ENCODE measurements around the gene CAPN8. TPM values are rescaled to one million over a fixed set of nuclear protein-coding genes. Genes with fewer than 3 reads are reported as not detected.

The CAPN8 gene
- total RNA-seq, 2 donors from 2014 or later = not detected

DNA sequence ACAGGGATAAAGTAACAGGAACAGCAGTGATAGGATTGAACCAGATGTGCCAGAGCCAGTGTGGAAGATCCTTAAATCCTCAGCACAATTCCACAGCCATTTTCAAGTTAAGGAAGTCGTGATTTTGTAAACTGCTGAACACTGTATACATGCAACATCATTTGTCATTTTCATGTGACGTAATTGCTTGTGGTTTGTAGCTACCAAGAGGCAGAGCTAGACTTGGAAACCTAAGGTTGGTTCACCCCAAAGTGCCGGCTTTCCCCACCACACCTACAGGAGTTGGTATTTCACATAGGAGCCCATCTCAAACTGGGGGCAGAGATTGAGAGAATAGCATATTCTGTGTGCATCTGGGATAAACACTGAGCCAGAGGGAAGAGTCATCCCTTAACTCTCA, 113.9 kb downstream of the CAPN8 start:
- Mint-ChIP-seq H3K9me3 (peaks cover 9% of the 10 kb centered on the region), H3K4me3 (no peak overlapping the region)

GRCh38 chr1:223549740-223550139, 115.8 kb downstream of the CAPN8 start:
- H3K4me3 Mint-ChIP-seq = no peak overlapping the region
- no peak overlapping the region for H3K27ac Mint-ChIP-seq
- ATAC-seq (replicated peaks) = no peak
- no peaks in the 10 kb centered on the region for H3K36me3 Mint-ChIP-seq (ENCODE audit: low read depth)
- peaks cover 4% of the 10 kb centered on the region for H3K4me1 Mint-ChIP-seq
- peaks cover 3% of the 10 kb centered on the region for H3K27me3 Mint-ChIP-seq
- peaks cover 9% of the 10 kb centered on the region for H3K9me3 Mint-ChIP-seq

More for the DNA sequence above, 113.9 kb downstream of the CAPN8 start:
- H3K4me1 Mint-ChIP-seq = peaks cover 4% of the 10 kb centered on the region
- no peak overlapping the region for H3K27ac Mint-ChIP-seq
- H3K36me3 Mint-ChIP-seq (ENCODE audit: low read depth) = no peaks in the 10 kb centered on the region
- no peak for ATAC-seq (replicated peaks)
- H3K27me3 Mint-ChIP-seq = peaks cover 3% of the 10 kb centered on the region

- Mint-ChIP-seq H3K9me3 (peaks cover 9% of the 10 kb centered on the region), H3K4me1 (peaks cover 4% of the 10 kb centered on the region), H3K27me3 (peaks cover 3% of the 10 kb centered on the region), H3K36me3 (ENCODE audit: low read depth) (no peaks in the 10 kb centered on the region), H3K4me3 (no peak overlapping the region), H3K27ac (no peak overlapping the region)
- no peak for ATAC-seq (replicated peaks)
Measured at GRCh38 chr1:223547316-223548114, 118.0 kb downstream of the CAPN8 start.

- Mint-ChIP-seq H3K27me3 (peaks cover 3% of the 10 kb centered on the region), H3K4me3 (no peak overlapping the region)
Measured at GRCh38 chr1:223545343-223545742, 120.2 kb downstream of the CAPN8 start.

DNA sequence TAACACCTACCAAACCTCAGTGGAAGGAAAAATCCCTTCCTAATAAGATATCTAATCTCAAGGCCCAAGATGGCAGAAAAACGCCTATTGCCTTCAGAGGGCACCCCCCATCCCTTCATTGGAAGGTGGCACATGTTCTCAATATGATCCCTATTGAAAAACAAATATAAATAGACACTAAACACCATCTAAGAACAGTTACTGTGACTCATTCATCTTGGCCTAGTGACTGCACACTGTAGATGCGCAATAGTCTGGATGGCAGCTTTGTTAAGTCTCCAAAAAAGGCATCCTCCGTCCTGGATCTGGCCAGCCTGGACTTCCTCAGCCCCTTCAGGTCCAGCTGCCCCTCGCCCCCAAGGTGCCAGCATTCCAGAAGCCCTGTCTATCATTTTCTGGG, 121.9 kb downstream of the CAPN8 start:
- ATAC-seq (replicated peaks) = no peak
- Mint-ChIP-seq H3K4me3 (no peak overlapping the region), H3K36me3 (ENCODE audit: low read depth) (no peaks in the 10 kb centered on the region), H3K27me3 (peaks cover 4% of the 10 kb centered on the region), H3K9me3 (peaks cover 7% of the 10 kb centered on the region), H3K4me1 (no peaks in the 10 kb centered on the region), H3K27ac (no peak overlapping the region)

More at GRCh38 chr1:223545343-223545742, 120.2 kb downstream of the CAPN8 start:
- Mint-ChIP-seq H3K9me3 (peaks cover 9% of the 10 kb centered on the region), H3K4me1 (no peaks in the 10 kb centered on the region), H3K36me3 (ENCODE audit: low read depth) (no peaks in the 10 kb centered on the region), H3K27ac (no peak overlapping the region)
- ATAC-seq (replicated peaks) = no peak

DNA sequence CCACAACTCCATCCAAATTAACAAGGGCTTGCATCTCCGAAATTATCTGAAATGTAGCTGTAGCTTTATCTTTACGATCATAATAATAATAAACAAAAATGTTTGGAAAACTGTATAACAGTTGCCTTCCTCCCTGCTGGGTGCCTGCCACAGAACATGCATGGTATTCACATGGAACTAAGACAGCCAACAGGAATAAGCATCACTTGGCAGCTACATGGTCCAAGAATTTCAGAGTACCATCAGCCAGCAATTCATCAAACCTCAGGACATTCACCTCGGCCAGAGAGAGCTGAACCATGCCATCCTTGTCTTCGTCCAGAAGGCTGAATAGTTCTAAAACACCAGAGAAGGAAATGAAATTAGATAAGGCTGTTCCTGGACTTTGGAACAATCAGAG, 122.7 kb downstream of the CAPN8 start:
- Mint-ChIP-seq H3K9me3 (no peaks in the 10 kb centered on the region), H3K4me1 (no peaks in the 10 kb centered on the region), H3K27ac (no peak overlapping the region), H3K4me3 (no peak overlapping the region), H3K36me3 (ENCODE audit: low read depth) (no peaks in the 10 kb centered on the region), H3K27me3 (peaks cover 3% of the 10 kb centered on the region)
- no peak for ATAC-seq (replicated peaks)

DNA sequence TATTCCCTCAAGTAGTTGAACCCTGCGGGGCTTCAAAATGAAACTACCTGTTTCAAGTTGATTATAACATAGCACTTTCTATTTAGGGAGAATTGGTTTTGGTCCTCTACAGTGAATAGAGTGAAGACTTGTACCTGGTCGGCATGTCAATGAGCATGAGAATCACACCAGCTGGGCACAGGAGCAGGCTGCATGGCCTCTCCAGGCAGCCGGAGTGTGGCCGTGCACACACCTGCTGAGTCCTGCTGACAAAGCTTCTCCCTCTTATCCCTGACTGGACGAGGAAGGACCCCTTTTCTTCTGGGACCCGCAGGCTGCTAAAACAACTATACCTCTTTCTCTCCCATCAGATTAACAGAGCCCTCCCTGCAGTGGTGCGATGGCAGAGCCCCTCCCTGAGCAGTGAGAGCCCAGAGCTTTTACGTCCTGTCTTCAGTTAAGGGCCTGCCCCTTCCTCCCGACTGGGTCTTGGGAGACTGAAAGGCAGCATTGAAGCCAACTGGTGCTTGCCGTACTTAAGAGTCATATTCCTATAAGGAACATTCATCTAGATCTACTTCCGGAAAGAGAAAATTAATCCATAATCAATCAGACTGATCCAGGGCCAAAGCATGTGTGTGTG, 124.9 kb downstream of the CAPN8 start:
- Mint-ChIP-seq H3K36me3 (ENCODE audit: low read depth) (no peaks in the 10 kb centered on the region), H3K27me3 (peaks cover 6% of the 10 kb centered on the region), H3K9me3 (no peaks in the 10 kb centered on the region), H3K4me3 (no peak overlapping the region), H3K4me1 (no peaks in the 10 kb centered on the region), H3K27ac (no peak overlapping the region)
- no peak for ATAC-seq (replicated peaks)

- Mint-ChIP-seq H3K9me3 (no peaks in the 10 kb centered on the region), H3K36me3 (ENCODE audit: low read depth) (no peaks in the 10 kb centered on the region), H3K27ac (no peak overlapping the region), H3K4me3 (no peak overlapping the region), H3K4me1 (no peaks in the 10 kb centered on the region), H3K27me3 (peaks cover 6% of the 10 kb centered on the region)
- no peak for ATAC-seq (replicated peaks)
Measured at GRCh38 chr1:223539750-223540149, 125.8 kb downstream of the CAPN8 start.

- no peaks in the 10 kb centered on the region for H3K9me3 Mint-ChIP-seq
- no peaks in the 10 kb centered on the region for H3K36me3 Mint-ChIP-seq (ENCODE audit: low read depth)
- no peaks in the 10 kb centered on the region for H3K4me1 Mint-ChIP-seq
- ATAC-seq (replicated peaks) = no peak
- no peak overlapping the region for H3K4me3 Mint-ChIP-seq
- peaks cover 6% of the 10 kb centered on the region for H3K27me3 Mint-ChIP-seq
- no peak overlapping the region for H3K27ac Mint-ChIP-seq
Measured at GRCh38 chr1:223538981-223539380, 126.5 kb downstream of the CAPN8 start.

GRCh38 chr1:223535319-223535718, 130.2 kb downstream of the CAPN8 start:
- Mint-ChIP-seq H3K27ac (no peak overlapping the region), H3K27me3 (peaks cover 6% of the 10 kb centered on the region), H3K36me3 (ENCODE audit: low read depth) (no peaks in the 10 kb centered on the region), H3K4me1 (peaks cover 6% of the 10 kb centered on the region), H3K4me3 (no peak overlapping the region), H3K9me3 (no peaks in the 10 kb centered on the region)
- ATAC-seq (replicated peaks) = no peak

- H3K4me3 Mint-ChIP-seq = no peak overlapping the region
- H3K36me3 Mint-ChIP-seq (ENCODE audit: low read depth) = no peaks in the 10 kb centered on the region
- H3K27me3 Mint-ChIP-seq = peaks cover 6% of the 10 kb centered on the region
- no peaks in the 10 kb centered on the region for H3K9me3 Mint-ChIP-seq
- H3K4me1 Mint-ChIP-seq = peaks cover 6% of the 10 kb centered on the region
- no peak overlapping the region for H3K27ac Mint-ChIP-seq
- ATAC-seq (replicated peaks) = no peak
Measured at GRCh38 chr1:223534677-223535076, 130.8 kb downstream of the CAPN8 start.

DNA sequence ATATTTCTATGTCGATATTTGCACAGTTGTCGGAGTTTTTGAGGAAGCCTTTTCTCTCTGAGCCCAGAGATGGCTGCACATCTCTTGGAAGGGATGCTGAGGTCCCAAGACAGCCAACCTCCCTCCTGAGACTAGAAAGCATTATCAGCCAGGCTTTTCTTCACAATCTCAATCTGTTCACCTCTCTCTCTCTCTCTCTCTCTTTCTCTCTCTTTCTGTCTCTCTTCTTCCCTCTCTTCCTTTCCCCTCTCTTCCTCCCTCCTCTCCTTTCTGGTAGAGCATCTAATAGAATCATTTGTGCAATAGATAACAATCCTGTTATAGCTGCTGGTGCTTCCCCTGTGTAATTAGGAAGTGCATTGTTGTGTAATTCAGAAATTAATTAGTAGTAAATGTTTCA, 131.8 kb downstream of the CAPN8 start:
- H3K9me3 Mint-ChIP-seq = peaks cover 3% of the 10 kb centered on the region
- no peak overlapping the region for H3K4me3 Mint-ChIP-seq
- no peak overlapping the region for H3K27ac Mint-ChIP-seq
- peaks cover 5% of the 10 kb centered on the region for H3K27me3 Mint-ChIP-seq
- ATAC-seq (replicated peaks) = no peak
- peaks cover 11% of the 10 kb centered on the region for H3K4me1 Mint-ChIP-seq
- no peaks in the 10 kb centered on the region for H3K36me3 Mint-ChIP-seq (ENCODE audit: low read depth)

DNA sequence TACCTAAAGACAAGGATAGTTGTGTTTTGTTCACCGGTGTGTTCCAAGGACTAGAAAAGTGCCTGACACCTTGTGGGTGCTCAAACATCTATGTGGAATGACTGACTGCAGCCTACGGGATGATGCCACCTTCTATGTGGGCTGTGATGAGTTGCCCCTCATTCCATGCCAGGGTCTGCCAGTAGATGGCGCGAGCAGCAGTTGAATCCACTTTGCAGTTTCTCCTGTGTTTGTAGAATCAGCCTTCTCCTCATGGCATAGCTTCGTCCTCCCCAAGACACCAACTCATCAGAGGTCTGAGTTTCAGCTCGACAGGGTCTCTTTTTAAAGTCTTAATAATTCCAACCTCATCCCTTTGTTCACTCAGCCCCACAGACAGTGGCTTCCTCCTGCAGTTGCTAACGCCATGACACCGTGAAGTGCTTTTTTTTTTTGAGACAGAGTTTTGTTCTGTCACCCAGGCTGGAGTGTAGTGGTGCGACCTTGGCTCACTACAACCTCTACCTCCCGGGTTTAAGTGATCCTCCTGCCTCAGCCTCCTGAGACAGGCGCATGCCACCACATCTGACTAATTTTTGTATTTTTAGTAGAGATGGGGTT, 133.7 kb downstream of the CAPN8 start:
- peak; percentile 75 for ATAC-seq (replicated peaks)
- Mint-ChIP-seq H3K27ac (no peak overlapping the region), H3K36me3 (ENCODE audit: low read depth) (no peaks in the 10 kb centered on the region), H3K9me3 (peaks cover 8% of the 10 kb centered on the region), H3K4me3 (no peak overlapping the region), H3K4me1 (peaks cover 11% of the 10 kb centered on the region), H3K27me3 (peaks cover 4% of the 10 kb centered on the region)

GRCh38 chr1:223525957-223526356, 139.5 kb downstream of the CAPN8 start:
- H3K27me3 Mint-ChIP-seq = no peaks in the 10 kb centered on the region
- no peaks in the 10 kb centered on the region for H3K36me3 Mint-ChIP-seq (ENCODE audit: low read depth)
- H3K4me3 Mint-ChIP-seq = no peak overlapping the region
- H3K27ac Mint-ChIP-seq = peak overlapping the region; percentile 18
- peaks cover 5% of the 10 kb centered on the region for H3K4me1 Mint-ChIP-seq
- peaks cover 8% of the 10 kb centered on the region for H3K9me3 Mint-ChIP-seq
- peak; percentile 98 for ATAC-seq (replicated peaks)

DNA sequence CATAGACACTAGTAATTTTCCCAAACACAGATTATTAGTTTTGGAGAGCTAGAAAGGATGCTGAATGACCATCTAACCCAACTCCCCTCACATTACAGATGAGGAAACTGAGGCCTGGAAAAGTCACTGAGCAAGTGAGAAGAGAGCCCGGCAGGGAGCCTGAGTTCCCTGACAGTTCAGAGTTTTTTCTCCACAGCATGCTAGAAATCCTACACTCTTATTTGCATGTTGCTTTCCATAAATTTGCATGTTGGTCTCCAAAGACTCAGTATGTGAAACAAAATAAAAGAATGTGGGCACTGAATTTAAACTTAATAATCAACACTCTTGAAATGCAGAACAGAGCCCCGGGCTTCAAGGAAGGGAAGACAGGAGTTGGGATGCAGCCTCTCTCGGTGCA, 140.0 kb downstream of the CAPN8 start:
- Mint-ChIP-seq H3K9me3 (peaks cover 8% of the 10 kb centered on the region), H3K4me3 (no peak overlapping the region), H3K36me3 (ENCODE audit: low read depth) (no peaks in the 10 kb centered on the region), H3K27me3 (no peaks in the 10 kb centered on the region), H3K27ac (peak overlapping the region; percentile 18), H3K4me1 (peaks cover 5% of the 10 kb centered on the region)
- no peak for ATAC-seq (replicated peaks)
